Cardiac fibroblast (primary cell): ENCODE data around the gene NUP88.

ENCODE experiments used
- DNase-seq, 2 donors: peaks; one replicate each; pipeline versions ENCODE4 v3.0.0 to v3.0.0-alpha.2; 2010; ENCODE audit warnings: low read depth in 2 of 2
- H3K4me3 ChIP-seq, 2 donors: replicated peaks in 1 of 2; 1 replicate in 1 of 2; 2 replicates in 1 of 2; pipeline ENCODE4 v1.5.1; 2011; ENCODE audit warnings: low read depth in 2 of 2, low read length in 2 of 2, mild to moderate bottlenecking in 2 of 2, moderate library complexity in 1 of 2
- TF ChIP-seq, protein P1 (sequence below): IDR thresholded peaks from one replicate; pipeline ENCODE4 v1.5.1; 2011; ENCODE audit warnings: low read depth, mild to moderate bottlenecking, low read length, inconsistent platforms

The NUP88 gene

DNA sequence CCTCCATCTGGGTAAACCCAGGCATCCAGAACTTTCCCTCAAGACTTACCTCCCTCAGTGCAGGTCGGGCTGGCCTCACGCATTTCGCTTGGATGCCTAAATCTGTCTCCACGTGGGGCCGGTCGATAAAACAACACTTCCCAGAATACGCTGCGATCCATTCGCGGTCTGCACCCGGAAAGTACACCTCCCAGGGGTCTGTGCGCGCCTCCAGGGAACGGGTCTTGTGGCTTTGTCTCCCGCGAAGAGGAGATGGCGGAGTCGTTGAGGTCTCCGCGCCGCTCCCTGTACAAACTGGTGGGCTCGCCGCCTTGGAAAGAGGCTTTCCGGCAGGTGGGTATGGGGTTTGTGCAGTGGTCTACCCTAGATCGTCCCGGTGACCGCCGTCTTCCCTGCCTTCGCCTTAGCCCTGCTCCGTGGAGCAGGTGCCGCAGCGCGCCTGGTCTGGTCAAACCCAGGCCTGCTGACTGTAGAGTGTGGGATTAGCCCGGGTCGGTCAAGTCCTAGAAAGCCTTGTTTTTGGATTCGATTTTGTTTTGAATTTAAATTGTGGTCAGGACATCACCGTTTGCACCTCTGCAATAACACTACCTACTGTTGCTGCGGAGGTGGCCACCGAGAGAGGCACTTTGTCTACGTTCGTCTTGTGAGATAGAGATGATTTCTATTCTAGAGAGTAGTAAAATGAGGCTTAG, 644 bp upstream of the NUP88 start, which contains the start of gene RPAIN:
TSS of gene RPAIN (plus strand) at position 224 of the 695 bp plus-strand sequence. CDS start at position 253, 29 bp downstream.
- DNase-seq, result peak; percentile 84 to 85
- H3K4me3 ChIP-seq, result peak within 1 kb of the TSS; percentile 90 to 92
- TF ChIP-seq, protein P1, sequence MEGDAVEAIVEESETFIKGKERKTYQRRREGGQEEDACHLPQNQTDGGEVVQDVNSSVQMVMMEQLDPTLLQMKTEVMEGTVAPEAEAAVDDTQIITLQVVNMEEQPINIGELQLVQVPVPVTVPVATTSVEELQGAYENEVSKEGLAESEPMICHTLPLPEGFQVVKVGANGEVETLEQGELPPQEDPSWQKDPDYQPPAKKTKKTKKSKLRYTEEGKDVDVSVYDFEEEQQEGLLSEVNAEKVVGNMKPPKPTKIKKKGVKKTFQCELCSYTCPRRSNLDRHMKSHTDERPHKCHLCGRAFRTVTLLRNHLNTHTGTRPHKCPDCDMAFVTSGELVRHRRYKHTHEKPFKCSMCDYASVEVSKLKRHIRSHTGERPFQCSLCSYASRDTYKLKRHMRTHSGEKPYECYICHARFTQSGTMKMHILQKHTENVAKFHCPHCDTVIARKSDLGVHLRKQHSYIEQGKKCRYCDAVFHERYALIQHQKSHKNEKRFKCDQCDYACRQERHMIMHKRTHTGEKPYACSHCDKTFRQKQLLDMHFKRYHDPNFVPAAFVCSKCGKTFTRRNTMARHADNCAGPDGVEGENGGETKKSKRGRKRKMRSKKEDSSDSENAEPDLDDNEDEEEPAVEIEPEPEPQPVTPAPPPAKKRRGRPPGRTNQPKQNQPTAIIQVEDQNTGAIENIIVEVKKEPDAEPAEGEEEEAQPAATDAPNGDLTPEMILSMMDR, result no peak

DNA sequence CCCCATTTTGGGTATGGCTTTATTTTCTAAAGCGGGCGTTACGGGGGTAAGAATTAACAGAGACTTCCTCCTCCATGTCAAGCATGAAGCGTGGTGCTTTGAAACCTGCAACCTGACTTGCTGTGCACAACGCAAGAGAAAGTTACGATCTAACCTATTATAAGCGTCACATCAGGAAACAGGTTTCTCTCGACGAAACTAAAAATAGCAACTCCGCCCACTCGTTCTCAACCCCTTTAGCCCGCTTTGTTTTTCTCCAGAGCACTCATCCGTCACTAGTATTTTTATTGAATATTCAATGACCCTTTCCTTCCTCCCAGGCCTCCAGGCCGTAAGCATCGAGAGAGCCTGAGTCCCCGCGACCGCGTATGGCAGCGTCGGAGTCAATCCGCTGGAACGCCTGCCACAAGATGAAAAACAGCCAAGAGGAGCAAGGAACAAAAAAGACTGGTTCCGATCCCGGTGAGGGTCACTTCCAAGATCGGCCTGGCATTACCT, 555 bp downstream of the NUP88 start:
- TF ChIP-seq, protein P1, result no peak

DNA sequence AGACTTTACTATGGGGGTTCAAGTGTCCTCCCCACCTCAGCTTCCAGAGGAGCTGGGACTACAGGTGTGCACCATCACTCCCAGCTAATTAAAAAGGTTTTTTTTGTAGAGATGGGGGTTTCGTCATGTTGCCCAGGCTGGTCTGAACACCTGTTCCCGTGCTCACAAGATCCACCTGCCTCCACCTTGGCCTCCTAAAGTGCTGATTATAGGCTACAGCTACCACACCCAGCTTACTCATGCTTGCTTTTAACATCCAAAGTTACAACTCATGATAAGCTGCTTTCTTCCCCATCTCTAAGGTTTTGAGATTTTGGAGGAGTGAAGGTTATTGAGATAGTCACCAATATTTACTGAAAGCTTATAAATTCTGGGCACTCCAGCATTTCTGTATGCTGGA, 2.6 kb downstream of the NUP88 start:
- TF ChIP-seq, protein P1, result no peak
- no peak overlapping the region for H3K4me3 ChIP-seq

More for the DNA sequence above, 555 bp downstream of the NUP88 start:
- peak overlapping the region; percentile 90 to 92 for H3K4me3 ChIP-seq
- DNase-seq, result peak; percentile 42 to 46

DNA sequence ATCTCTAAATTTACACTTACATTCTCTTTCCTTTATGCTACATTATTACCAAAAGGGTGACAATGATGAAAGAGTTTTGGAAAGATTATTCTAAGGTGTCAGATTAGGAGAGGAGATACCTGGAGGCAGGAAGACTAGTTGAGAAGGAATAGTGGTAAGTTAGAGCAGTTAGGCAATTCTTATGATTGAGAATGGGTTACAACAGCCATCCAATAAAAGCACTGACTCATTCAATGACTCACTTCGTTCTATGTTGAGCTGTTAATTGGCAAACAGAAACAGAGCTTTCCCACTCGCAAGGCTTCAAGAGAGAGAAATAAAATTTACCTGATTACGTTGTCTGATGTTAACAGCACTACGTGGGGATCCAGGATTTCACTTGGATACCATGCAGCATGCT, 5.8 kb downstream of the NUP88 start:
- peak; percentile 77 to 87 for DNase-seq
- no peak overlapping the region for H3K4me3 ChIP-seq

More for the DNA sequence above, 2.6 kb downstream of the NUP88 start:
- DNase-seq, result no peak

DNA sequence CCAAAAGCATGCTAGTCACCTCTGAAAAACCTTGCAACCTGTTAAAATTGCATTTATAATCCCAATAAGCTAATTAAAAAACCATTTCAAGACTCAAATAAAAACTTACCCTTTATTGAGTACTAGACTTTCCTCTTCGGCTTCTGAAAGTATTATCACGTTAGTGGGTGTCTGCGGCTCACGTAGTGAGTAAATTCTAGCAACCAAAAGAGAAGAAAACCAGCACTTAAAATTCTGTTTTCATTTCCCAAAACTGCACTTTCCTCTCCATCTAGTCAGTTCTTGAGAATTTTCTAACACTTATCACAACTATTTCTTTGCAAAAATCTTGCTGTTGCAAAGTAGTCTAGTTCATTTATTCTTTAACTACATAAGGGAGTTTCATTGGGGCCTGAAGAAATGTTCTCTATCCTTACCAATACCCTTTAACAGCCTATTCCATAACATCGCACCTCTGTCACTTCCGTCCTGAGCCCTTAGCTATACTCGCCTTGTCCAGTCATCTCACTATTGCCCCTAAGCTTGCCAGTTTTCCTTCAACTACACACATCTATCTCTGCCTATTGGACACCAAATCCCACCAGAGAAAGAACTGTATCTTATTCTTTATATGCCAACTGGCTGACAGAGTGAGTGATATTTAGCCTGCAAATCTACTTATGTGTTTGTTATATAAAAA, 8.7 kb downstream of the NUP88 start:
- TF ChIP-seq, protein P1, result no peak
- H3K4me3 ChIP-seq, result no peak overlapping the region
- no peak for DNase-seq

More for the DNA sequence above, 5.8 kb downstream of the NUP88 start:
- TF ChIP-seq, protein P1, result no peak

DNA sequence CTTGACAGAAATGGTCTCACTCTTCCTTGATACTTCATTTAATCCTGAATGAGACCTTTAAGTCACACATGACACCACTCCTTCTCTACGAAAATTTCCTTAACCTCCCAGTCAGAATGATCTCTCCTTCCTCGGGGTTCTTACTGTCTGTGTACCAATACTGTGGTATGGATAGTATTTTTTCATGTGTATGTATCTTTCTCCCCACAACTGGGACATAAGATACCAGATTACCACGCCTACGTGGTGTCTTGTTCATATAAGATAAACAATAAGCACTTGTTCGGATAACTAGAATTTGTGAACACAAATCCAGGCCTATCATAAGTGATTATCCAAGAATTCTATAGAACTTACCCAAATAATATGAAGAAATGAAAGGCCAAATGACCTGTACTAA, 11.3 kb downstream of the NUP88 start:
- TF ChIP-seq, protein P1, result no peak
- no peak for DNase-seq
- no peak overlapping the region for H3K4me3 ChIP-seq
